22Rv1 (cell line): ENCODE results near the gene INVS.

ENCODE experiments used
- CTCF ChIP-seq: fragments of 450-650 bp; IDR thresholded peaks from 2 replicates; pipeline ENCODE4 v1.5.1; 2017; ENCODE audit warnings: mild to moderate bottlenecking
- ZFX ChIP-seq: fragments of 450-650 bp; IDR thresholded peaks from 2 replicates; pipeline ENCODE4 v1.6.1; 2017; ENCODE audit warnings: antibody characterized with exemption, borderline replicate concordance

DNA sequence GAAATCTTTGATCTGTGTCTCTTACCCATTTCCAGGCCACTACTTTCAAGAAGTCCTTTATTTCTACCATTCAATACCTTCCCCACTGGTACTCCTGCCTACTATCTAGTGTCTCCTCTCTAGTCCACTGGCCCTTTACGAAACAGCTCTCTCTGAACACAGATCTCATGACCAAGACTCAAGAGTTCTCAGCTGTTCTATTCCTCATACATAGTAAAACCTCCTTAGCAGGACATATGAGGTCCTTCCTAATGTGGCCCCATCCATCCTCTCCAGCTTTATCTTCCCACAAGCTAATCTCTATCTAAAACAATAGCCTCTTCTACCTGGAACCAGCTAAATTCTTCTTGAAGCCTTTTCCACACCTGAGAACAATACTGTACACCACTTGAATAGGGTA lies 251.1 kb downstream of the INVS start:
- TF ChIP-seq CTCF (no peak), ZFX (no peak)
